NCI-H226 (cell line): ENCODE measurements around the gene RPS8.
"Not testable (repeated sequence)": the region's sequence is repeated elsewhere in the genome, so short reads cannot be mapped to it uniquely, and the experiment has no call there.

ENCODE experiments used
- DNase-seq: peaks from one replicate; pipeline ENCODE4 v3.0.0-alpha.2; 2015

The RPS8 gene

DNA sequence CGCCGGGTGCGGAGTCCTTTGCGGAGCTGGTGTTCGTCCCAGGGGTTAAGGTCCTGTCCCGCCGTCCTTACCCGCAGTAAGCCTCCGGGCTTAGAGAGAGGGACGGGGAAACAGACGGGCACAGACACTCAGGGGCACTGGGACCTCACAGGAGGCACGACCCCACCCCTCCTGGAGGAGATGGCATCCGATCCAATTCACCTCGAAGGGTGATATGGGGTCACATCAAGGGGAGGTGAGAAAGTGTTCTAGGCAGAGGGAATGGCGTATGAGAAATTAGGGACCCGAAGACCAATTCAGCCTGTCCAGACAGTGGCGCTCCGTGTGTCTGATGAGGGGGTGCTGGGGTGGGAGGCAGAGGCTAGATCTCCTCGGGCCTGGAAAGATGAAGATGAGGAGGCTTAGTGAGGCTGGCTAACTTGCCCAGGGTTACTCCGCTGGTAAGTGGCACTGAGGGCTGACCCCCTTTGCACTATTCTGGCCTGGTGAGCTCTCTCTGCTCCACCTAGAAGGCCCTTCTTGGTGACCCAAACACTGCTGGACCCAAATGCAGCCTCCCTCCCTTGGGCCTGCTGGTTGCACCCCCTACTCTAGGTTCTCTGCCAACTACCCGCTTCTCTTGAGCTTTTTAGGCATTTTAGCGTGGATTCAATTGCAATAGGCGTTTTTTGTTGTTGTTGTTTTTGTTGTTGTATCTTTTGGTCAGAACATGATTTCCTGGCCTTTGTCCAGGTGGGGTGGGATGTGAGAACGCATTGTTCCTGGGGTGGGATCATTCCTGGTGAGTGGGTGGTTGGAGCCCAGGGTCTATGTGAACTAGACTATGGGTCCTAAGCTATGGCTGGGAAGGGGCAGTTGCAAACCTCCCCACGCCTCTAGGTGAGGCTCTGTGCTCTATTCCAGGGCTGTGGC lies 45.2 kb downstream of the RPS8 start:
- DNase-seq: no peak

DNA sequence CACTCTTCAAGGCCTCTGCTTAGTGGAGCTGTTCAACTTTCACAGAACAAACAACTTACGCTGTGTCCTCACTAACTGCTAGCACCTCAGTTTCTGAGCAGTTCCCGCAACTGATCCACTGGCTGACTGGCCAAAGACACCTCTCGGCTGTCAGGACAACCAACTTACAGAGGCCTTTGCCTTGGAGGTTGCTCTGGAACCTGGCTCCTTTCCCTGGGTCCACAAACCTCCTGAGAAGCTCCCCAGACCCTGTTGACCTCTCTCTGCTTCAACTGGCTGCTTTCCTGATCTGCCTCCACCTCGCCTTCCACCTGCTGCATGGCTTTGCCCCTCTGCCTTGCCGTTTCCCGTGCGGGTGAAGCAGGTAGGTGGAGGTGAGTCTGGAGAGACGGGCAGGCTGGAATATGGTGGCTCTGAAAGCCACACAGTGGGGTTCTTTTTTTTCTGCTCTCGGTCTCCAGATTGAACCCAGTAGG lies 45.9 kb downstream of the RPS8 start:
- no peak for DNase-seq

DNA sequence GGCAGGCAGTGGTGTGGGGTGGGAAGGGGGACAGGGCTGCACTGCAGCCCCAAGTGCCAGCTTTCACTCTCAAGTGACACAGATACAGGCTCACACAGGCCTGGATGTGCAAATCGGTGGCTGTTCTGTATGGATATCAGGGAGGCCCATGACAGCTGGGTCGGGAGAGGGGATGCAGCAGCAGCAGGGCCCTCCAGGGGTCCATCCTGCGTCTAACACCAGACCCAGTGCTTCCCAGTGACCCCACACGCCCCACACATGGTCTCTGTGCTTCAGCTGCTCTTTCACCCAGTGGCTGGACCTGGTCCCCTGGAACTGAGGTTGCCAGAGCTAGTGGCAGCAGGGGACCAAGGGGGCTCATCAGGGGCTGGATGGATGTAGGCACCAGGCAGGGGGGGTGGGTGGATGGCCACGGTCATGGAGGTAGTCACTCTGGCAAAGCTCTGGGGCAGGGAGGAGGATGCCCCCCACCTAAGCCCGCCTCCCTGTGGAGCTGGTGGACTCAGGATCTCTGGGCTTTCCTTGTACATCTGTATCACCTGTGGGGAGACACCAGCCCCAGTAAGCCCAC lies 46.9 kb downstream of the RPS8 start:
- DNase-seq: no peak

DNA sequence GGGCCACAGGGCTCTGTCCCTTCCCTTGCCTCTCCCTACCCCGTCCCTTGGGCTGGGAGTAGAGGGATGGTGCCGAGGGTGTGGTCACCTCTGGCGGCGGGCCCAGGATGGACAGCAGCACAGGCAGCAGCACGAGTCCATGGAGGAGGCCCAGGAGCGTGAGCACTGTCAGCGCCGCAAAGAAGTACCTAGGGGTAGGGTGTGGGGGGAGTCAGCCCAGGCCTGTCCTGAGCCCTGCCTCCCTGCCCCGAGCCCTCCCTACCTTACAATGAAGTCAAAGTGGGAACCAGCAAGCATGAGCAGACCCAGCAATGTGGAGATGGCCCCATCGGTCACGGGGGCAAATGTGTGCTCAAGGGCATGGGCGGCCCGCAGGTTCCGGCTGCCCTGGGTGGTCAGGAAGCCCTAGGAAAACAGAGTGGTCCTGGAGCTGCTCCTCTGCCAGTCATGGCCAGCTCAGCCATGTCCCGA lies 47.7 kb downstream of the RPS8 start:
- DNase-seq: no peak

DNA sequence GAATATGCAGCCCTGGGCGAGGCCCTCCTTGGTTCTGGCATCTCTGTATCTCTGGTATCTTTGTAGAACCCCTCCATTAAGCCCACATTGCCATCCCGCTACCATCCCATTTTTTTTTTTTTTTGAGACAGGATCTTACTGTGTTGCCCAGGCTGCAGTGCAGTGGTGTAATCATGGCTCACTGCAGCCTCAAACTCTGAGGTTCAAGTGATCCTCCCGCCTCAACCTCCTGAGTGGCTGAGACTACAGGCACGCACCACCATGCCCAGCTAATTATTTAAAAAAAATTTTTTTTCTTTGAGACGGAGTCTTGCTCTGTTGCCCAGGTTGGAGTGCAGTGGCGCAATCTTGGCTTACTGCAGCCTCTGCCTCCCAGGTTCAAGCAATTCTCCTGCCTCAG lies 49.1 kb downstream of the RPS8 start:
- DNase-seq: not testable (repeated sequence)

DNA sequence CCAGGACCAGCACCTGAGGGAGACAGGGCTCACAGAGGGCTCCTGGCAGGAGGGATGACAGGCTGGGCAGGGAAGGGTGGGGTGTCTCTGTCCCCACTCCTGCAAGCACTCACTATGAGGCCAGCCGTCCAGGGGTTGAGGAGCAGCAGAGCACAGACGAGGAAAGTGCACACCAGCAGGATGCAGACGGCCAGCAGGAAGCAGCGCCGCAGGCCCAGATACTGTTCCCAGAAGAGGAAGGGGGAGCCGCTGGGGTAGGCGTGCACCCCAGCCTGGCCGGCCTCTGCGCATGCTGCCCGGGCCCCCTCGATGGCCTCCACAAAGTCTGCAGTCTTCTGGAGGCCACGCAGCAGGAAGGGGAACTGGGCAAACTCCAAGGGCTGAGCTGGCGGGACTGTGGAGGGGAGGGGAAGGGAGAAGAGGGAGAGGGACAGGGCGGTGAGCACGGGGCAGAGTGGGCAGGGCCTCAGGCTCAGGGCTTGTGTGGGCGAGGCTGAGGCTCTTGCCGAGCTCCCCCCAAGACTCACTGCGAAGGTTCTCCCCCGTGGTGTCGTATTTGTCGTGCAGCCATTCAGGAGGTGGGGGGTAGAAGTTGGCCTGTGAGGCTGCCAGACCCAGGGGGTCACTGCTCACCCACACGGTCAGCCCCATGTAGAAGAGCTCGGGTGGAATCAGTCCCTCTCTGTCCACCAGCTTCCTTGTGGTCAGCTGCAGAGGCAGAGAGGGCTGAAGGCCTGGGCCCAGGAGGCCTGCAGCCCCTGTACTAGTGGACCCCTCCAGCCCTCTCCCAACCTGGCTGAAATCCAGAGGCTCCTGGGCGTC lies 51.2 kb downstream of the RPS8 start:
- no peak for DNase-seq

DNA sequence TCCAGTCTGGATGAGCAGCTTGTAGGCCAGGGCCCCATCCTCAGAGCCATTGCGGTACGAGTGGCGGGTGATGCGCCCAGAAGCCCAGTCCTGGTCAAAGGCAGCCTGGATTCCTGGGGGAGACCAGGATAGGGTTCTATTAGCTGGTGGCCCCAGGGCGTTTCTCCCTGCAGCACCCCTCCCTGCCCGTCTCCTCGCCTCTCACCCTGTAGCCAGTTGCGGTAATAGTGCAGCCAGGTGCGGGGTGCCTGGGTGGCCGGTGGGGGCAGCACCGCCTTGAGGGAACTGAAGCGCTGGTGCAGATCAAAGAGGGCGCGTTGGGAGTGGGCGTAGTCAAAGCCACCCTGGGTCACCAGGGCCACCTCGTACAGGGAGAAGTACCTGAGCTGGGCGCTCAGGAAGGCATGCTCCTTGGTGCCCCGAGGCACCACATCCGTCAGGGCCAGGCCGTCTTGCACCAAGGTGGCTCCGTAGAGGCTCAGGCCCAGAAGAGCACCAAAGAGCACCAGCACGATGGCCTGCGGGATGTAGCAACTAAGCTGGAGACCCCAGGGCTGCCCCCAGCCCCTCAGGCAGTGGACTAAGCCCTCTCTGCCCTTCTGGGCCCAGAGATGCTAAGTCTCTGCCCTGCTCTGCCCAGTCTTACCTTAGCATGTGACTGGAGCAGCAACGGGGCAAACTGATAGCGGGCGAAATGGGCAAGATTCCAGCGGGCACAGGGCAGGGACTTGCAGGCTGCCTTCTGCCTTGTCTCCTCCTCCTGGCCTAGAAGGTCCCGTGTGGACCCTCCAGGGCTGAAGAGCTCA lies 52.1 kb downstream of the RPS8 start:
- no peak for DNase-seq

DNA sequence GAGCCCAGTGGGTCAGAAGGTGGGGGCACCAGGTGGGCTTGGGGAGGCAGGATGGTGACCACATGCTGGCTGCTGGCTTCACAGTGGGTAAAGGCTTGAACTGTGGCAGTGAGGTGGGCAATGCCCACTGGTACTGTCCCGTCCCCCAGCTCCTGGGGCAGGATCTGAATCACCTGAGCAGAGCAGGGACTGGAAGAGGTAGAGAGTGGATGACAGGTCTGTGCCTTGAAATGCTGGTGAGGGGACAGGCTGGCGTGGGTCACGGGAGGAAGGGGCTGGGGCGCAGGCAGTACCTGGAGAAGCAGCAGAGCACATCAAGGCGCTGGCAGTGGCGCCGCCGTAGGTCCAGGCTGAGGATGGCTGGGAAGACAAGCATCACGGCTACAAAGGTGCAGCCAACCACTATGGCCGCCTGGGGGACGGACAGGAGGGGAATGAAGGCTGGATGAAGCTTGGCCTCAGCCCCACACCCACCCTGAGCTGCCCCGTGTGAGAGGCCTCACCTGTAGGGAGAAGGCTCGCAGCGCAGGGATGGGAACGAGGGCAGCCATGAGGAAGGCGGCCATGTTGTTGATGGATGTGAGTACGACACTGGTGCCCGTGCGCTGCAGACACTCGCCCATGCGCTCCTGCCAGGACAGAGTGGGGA lies 52.8 kb downstream of the RPS8 start:
- no peak for DNase-seq
